ENCODE data around the gene MYBPH.

The MYBPH gene

GRCh38 chr1:203146042-203146369 lies 29.6 kb downstream of the MYBPH start:
- no peak for DNase-seq

GRCh38 chr1:203145321-203146041 lies 30.1 kb downstream of the MYBPH start:
- no peak for DNase-seq

- peak; percentile 76 to 81 for DNase-seq
Measured at GRCh38 chr1:203144661-203145060, 31.0 kb downstream of the MYBPH start.

GRCh38 chr1:203143641-203144040 lies 32.0 kb downstream of the MYBPH start:
- DNase-seq: no peak

- DNase-seq: no peak
Measured at GRCh38 chr1:203142684-203143408, 32.8 kb downstream of the MYBPH start.

GRCh38 chr1:203142124-203142523 lies 33.5 kb downstream of the MYBPH start:
- DNase-seq: no peak

GRCh38 chr1:203140743-203141520 lies 34.7 kb downstream of the MYBPH start:
- no peak for DNase-seq

- DNase-seq: no peak
Measured at GRCh38 chr1:203139976-203140475, 35.6 kb downstream of the MYBPH start.

GRCh38 chr1:203138066-203138465 lies 37.6 kb downstream of the MYBPH start:
- no peak for DNase-seq

GRCh38 chr1:203137324-203137723 lies 38.3 kb downstream of the MYBPH start:
- no peak for DNase-seq

- DNase-seq: no peak
Measured at GRCh38 chr1:203136409-203137042, 39.1 kb downstream of the MYBPH start.

GRCh38 chr1:203135636-203136305 lies 39.9 kb downstream of the MYBPH start:
- no peak for DNase-seq

- peak in 1 of 2 donors; percentile 62 for DNase-seq
Measured at GRCh38 chr1:203133970-203134725, 41.5 kb downstream of the MYBPH start.

GRCh38 chr1:203131548-203132200 lies 44.0 kb downstream of the MYBPH start:
- no peak for DNase-seq

- DNase-seq: no peak
Measured at GRCh38 chr1:203130358-203130985, 45.2 kb downstream of the MYBPH start.

- peak; percentile 86 to 92 for DNase-seq
Measured at GRCh38 chr1:203129501-203130231, 46.0 kb downstream of the MYBPH start.

GRCh38 chr1:203128716-203129500 lies 46.7 kb downstream of the MYBPH start:
- DNase-seq: peak in 1 of 2 donors; percentile 60

GRCh38 chr1:203128431-203128715 lies 47.3 kb downstream of the MYBPH start:
- no peak for DNase-seq
